Activated CD8-positive, alpha-beta memory T cell treated with anti-CD3 and anti-CD28 coated beads, Interleukin-2, amount 50 U/mL, for 48 hours (primary cell): ENCODE measurements around the gene ADRA2B.
"Not testable (repeated sequence)": the region's sequence is repeated elsewhere in the genome, so short reads cannot be mapped to it uniquely, and the experiment has no call there.

Source experiments
- DNase-seq: peaks from one replicate; pipeline ENCODE4 v3.0.0-alpha.2; 2020

Gene ADRA2B

GRCh38 chr2:96116424-96116878 lies at the start of gene ADRA2B:
TSS of gene ADRA2B (minus strand) at chr2:96116571. CDS start at chr2:96116149, 422 bp downstream.
- DNase-seq = peak; percentile 81

DNA sequence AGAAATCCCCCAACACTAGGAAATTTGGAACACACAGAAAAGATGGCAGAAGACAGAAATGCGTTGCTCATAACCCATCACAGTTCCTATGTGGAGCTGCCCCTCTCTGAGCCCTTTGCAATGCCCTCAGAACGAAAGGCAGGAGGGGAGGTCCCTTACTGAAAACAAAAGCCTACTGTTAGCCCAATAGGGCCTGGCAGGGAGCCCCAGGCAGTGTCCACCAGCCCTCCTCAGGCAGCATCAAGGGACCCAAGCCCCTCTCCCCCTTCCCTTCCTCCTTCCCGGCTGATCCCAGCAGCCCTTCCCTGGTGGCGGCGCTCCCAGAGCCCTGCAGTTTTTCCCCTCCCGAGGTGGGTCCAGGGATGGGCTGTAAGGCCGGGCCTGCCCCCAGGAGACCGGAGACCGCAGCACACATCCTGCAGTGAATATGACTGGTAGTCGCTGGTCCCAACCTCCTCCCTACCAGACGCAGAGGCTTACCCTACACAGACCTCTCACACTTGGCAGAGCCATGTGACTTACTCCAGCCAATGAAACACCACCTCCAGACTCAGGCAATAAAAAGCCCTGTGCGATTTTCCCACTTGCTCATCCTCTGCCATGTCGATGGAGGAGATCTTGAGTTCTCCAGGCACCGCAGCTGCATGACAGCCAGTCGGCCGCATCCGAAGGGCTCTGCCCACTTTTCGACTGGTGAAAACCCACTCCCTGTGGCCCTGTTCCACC lies 48.3 kb upstream of the ADRA2B start:
- peak; percentile 84 for DNase-seq

DNA sequence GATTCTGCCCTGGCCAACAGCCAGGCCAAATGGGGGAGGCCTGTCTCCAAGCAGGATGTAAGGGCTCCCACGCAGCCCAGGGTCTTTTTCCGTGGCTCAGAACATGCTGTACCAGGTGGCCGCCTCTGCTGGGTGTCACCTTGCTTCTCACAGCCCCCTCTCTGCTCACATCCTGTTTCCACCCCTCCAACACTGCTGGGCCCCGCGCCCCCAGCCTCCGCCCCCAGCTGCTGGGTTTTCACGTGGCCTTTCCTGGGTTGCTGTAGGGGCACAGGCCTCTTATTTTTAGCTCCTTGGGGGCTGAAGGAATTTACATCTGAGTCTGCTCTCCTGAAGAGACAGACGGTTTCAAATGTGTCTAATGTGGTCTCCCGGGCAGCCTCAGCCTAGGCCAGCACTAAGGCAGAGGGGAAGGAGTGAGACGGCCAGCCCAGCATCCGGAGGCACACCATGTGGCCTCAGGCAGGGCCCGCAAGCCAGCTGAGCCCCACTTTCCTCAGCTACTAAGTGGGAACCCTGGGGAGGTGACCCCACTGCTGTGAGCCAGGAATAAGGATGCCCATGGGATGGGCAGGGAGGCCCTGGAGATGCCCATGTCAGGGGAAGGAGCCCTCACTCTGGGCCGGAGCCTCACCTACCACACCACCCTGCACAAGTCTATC lies 47.5 kb upstream of the ADRA2B start:
- DNase-seq = peak; percentile 89

GRCh38 chr2:96163415-96163767 lies 47.0 kb upstream of the ADRA2B start:
- no peak for DNase-seq

DNA sequence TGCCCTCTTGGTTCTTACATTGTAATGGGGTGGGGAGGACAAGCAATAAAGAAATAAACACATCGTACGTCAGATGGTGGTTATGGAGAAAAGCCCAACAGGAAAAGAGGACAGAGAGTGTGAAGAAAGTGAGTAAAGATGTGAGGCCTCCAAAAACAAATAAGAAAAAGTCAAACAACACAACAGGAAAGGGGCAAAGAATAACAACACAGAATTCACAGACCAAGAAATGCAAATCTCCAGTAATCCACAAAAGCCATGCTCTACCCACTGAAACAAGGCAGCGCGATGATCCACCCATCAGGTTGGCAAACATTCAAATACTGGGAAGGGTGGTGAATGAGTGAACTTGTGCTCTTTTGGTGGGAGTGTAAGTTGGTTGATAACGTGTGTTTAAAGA lies 45.5 kb upstream of the ADRA2B start:
- no peak for DNase-seq

DNA sequence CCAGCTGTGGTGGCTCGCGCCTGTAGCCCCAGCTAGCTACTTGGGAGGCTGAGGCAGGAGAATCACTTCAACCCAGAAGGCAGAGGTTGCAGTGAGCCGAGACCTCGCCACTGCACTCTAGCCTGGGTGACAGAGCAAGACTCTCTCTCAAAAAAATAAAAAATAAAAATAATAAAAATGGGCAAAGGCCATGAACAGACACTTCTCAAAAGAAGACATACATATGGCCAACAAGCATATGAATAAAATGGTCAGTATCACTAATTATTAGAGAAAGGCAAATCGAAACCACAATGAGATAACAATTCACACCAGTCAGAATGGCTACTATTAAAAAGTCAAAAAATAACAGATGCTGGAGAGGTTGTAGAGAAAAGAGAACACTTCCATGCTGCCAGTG lies 44.0 kb upstream of the ADRA2B start:
- DNase-seq = not testable (repeated sequence)

GRCh38 chr2:96159084-96159830 lies 42.9 kb upstream of the ADRA2B start:
- DNase-seq = peak; percentile 81

DNA sequence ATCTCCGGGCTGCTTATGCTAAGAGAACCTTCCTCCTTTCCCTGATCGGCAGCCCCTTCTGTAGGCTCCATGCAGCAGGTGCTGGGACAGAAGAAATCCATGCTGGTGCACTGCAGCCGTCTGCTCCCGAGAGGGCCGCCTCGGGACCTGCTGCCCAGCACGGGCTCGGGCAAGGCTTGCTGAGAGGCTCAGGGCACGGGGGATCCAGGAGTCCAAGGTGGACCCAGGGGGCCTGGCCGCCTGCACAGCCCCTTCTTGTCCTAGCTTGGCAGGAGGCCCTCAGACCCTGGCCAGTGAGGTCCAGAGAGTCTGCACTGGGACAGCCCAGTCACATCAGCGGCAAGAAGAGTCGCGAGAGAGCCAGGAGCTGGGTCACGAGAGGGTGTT lies 42.2 kb upstream of the ADRA2B start:
- peak; percentile 63 for DNase-seq

- peak; percentile 95 for DNase-seq
Observed at GRCh38 chr2:96157649-96158553, 41.5 kb upstream of the ADRA2B start.

- peak; percentile 80 for DNase-seq
Observed at GRCh38 chr2:96156926-96157648, 40.7 kb upstream of the ADRA2B start.

GRCh38 chr2:96156011-96156820 lies 39.8 kb upstream of the ADRA2B start:
- DNase-seq = peak; percentile 82

GRCh38 chr2:96154506-96155380 lies 38.4 kb upstream of the ADRA2B start:
- peak; percentile 54 for DNase-seq

- DNase-seq = peak; percentile 61
Observed at GRCh38 chr2:96153991-96154431, 37.6 kb upstream of the ADRA2B start.

DNA sequence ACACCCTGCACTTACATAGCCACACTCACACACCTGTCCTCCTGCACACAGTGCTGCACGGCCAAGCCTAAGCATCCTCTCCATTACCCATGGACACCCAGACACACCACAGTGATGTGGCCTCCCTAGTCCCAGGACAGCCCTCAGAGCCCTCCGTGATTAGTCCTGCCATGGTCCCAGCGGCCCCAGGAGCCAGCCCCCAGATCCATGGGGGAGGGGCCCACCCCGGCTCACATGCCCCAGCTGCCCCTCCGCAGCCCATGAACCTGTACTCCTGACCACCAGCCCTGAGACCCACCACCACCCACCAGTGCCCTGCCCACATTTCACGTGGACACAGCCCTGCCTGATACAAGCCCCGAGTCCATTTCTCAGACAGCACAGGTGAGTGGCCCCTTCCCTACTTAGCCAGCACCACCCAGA lies 36.9 kb upstream of the ADRA2B start:
- DNase-seq = peak; percentile 53

DNA sequence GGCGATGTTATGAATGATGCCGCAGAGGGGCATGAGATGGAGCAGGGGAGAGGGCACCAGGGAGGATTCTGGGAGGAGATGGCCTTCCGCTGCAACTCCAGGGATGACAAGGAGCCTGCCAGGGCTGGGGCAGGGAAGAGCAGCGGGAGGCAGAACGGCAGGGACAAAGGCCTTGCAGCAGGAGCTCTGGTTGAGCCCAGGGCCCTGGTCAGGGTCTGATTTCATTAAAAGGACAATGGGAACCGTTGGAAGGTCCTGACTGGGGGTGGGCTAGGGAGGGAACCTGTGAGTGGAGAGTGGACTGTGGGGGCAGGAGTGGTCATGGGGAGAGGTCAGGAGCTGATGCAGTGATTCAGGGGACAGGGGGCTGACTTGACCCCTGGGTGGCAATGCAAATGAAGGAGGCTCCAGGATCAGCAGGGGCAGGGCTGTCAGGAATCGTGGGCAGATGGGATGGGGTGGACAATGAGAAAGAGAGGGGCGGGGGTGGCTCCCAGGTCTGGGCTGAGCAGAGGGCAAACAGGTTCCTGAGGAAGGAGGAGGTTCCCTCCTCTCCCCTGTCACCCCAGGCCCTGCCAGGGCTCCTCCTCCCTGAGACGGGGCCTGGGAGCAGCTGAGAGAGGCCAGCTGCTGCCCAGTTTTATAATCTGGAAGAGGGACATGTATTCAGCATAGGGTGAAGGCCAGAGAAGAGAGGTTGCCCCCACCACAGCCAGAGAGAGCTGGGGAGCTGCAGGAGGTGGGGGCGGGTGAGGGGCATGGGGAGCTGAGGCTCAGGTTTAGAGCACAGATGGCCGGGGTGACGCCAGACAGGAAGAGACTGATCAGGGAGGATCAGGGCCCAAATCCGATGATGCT lies 36.2 kb upstream of the ADRA2B start:
- no peak for DNase-seq

DNA sequence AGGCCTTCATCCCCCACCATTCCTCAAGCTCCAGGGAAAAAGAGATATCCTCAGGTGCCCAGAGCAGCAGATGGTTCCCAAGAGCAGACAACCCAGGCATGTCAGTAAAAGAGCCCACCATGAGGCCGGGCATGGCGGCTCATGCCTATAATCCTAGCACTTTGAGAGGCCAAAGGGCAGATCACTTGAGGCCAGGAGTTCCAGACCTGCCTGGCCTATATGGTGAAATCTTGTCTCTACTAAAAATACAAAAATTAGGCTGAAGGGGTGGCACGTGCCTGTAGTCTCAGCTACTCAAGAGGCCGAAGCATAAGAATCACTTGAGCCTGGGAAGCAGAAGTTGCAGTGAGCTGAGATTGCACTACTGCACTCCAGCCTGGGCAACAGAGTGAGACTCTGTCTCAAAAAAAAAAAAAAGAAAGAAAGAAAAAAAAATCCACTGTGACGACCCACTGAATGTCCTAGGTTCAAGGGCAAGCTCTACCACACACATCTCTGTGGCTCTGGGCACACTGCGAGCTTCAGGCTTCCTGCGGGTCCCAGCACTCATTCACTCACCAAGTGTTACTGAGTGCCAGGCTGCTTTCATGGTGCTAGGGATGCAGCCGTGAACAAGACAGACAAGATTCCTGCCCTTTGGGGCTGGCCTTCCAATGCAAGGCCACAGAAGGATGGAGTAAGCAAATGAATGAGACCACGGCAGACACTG lies 35.4 kb upstream of the ADRA2B start:
- peak; percentile 50 for DNase-seq

DNA sequence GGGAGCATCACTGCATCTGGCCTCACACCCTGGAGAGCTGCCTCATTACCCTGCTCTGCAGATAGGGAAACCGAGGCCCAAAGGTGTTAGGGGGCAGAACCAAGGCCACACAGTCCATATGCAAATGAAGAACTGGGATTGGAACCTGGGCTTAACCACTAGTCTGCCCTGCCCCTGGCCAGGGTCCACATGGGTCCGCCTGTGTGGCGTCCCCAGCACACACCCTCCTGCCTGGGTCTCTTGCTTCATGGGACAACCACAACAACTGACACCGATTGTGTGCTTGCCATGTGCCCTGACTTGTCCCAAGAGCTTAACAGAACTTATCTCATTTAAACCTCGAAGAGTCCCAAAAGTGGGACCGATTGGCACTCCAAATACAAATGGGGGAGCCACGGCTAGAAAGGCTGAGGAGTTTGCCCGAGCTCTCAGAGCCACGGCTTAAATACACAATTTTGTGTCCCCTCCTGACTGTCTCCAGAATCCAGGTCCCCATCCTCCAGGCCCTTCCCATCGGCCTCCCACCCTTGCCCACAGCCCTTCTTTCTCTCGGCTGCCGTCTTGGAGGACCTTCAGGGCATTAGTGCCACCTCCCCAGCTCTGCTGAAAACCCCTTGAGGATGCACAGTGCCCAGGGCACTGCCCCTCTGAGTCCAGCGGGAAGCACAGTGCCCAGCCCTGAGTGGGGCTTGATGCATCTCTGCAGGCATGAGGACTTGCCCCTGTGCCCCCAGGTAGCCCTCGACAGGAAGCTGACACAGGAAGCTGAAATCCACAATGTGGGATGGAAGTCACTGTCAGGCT lies 34.6 kb upstream of the ADRA2B start:
- no peak for DNase-seq
